ENCODE results near the gene MYO9A. TPM values are rescaled to one million over a fixed set of nuclear protein-coding genes. Genes with fewer than 3 reads are reported as not detected.

Gene MYO9A
- total and polyA plus RNA-seq, 2 donors (not counting 1 experiment from before 2014, with no cell fraction given), result 6.2 to 66.1 TPM

GRCh38 chr15:72078887-72079286 lies 39.1 kb downstream of the MYO9A start:
- Histone ChIP-seq H4K20me1 (ENCODE audit: control insufficient read depth, insufficient read depth, low read length, poor library complexity, severe bottlenecking) (no peaks in the 10 kb centered on the region), H3K4me3 (ENCODE audit: control extremely low read depth in 1 of 5, extremely low read depth in 1 of 5, insufficient read depth in 1 of 5, low read depth in 2 of 5, low read length in 4 of 5) (no peak overlapping the region), H3K27me3 (replicated peaks in 1 of 4; ENCODE audit: control extremely low read depth in 1 of 4, control insufficient read depth in 3 of 4, insufficient read depth in 4 of 4, low read length in 3 of 4) (no peaks in the 10 kb centered on the region), H3K9ac (ENCODE audit: low read length) (no peak overlapping the region), H3K4me2 (replicated peaks; ENCODE audit: low read depth, low read length, poor library complexity, severe bottlenecking) (no peak overlapping the region), H3K27ac (ENCODE audit: low read length in 2 of 2) (no peak overlapping the region), H3K79me2 (ENCODE audit: control insufficient read depth, insufficient read depth, low read length) (peaks cover 16% of the 10 kb centered on the region), H2AFZ (ENCODE audit: insufficient read depth, low read depth, low read length, poor library complexity, severe bottlenecking) (no peak overlapping the region), H3K4me1 (ENCODE audit: control insufficient read depth in 2 of 2, insufficient read depth in 2 of 2, low read length in 2 of 2) (peaks cover 0 to 3% of the 10 kb centered on the region in 2 donors), H3K36me3 (replicated peaks in 1 of 2; ENCODE audit: control extremely low read depth in 1 of 2, control insufficient read depth in 1 of 2, extremely low read depth in 1 of 2, insufficient read depth in 2 of 2, low read length in 1 of 2) (no peaks in the 10 kb centered on the region), H3K9me3 (ENCODE audit: control extremely low read depth in 1 of 3, control insufficient read depth in 2 of 3, insufficient read depth in 1 of 3, low read length in 2 of 3) (peaks cover 0 to 4% (median 0%) of the 10 kb centered on the region in 3 donors)
- POLR2A ChIA-PET, result no interaction called here
- CTCF ChIA-PET, result no interaction called here
- no CpG with 5 or more reads among the region's 6 CpGs for WGBS (ENCODE audit: insufficient coverage)
- Mint-ChIP-seq H3K27me3 (no peaks in the 10 kb centered on the region), H3K4me1 (peaks cover 33% of the 10 kb centered on the region), H3K27ac (no peak overlapping the region), H3K4me3 (no peak overlapping the region), H3K9me3 (ENCODE audit: insufficient read depth) (peaks cover 3% of the 10 kb centered on the region)
- TF ChIP-seq CTCF (IDR thresholded peaks at IDR 0.05) (no peak), EZH2 (IDR thresholded peaks at IDR 0.05; ENCODE audit: borderline replicate concordance, insufficient read depth, low read depth, low read length, poor library complexity, severe bottlenecking) (no peak)
- no peak for DNase-seq
- intact Hi-C loops (cut with micrococcal nuclease), result no loop called here
- ATAC-seq (ENCODE audit: low read depth), result no peak

GRCh38 chr15:72077950-72078349 lies 40.0 kb downstream of the MYO9A start:
- ChIA-PET CTCF (no interaction called here), POLR2A (no interaction called here)
- H2AFZ ChIP-seq (ENCODE audit: insufficient read depth, low read depth, low read length, poor library complexity, severe bottlenecking), result no peak overlapping the region
- peaks cover 16% of the 10 kb centered on the region for H3K79me2 ChIP-seq (ENCODE audit: control insufficient read depth, insufficient read depth, low read length)
- Mint-ChIP-seq H3K9me3 (ENCODE audit: insufficient read depth) (peaks cover 3% of the 10 kb centered on the region), H3K4me3 (no peak overlapping the region), H3K27me3 (no peaks in the 10 kb centered on the region), H3K4me1 (peaks cover 38% of the 10 kb centered on the region), H3K27ac (no peak overlapping the region)
- ATAC-seq (ENCODE audit: low read depth) (no peak), DNase-seq (no peak)
- H3K4me1 ChIP-seq (ENCODE audit: control insufficient read depth in 2 of 2, insufficient read depth in 2 of 2, low read length in 2 of 2), result peaks cover 0 to 3% of the 10 kb centered on the region in 2 donors
- H3K36me3 ChIP-seq (replicated peaks in 1 of 2; ENCODE audit: control extremely low read depth in 1 of 2, control insufficient read depth in 1 of 2, extremely low read depth in 1 of 2, insufficient read depth in 2 of 2, low read length in 1 of 2), result no peaks in the 10 kb centered on the region
- H3K4me2 ChIP-seq (replicated peaks; ENCODE audit: low read depth, low read length, poor library complexity, severe bottlenecking), result no peak overlapping the region
- H4K20me1 ChIP-seq (ENCODE audit: control insufficient read depth, insufficient read depth, low read length, poor library complexity, severe bottlenecking), result no peaks in the 10 kb centered on the region
- intact Hi-C loops (cut with micrococcal nuclease), result no loop called here
- no CpG with 5 or more reads among the region's 1 CpG for WGBS (ENCODE audit: insufficient coverage)
- H3K27me3 ChIP-seq (replicated peaks in 1 of 4; ENCODE audit: control extremely low read depth in 1 of 4, control insufficient read depth in 3 of 4, insufficient read depth in 4 of 4, low read length in 3 of 4), result no peaks in the 10 kb centered on the region
- peaks cover 0 to 4% (median 0%) of the 10 kb centered on the region in 3 donors for H3K9me3 ChIP-seq (ENCODE audit: control extremely low read depth in 1 of 3, control insufficient read depth in 2 of 3, insufficient read depth in 1 of 3, low read length in 2 of 3)
- H3K9ac ChIP-seq (ENCODE audit: low read length), result no peak overlapping the region
- H3K27ac ChIP-seq (ENCODE audit: low read length in 2 of 2), result no peak overlapping the region
- no peak overlapping the region for H3K4me3 ChIP-seq (ENCODE audit: control extremely low read depth in 1 of 5, extremely low read depth in 1 of 5, insufficient read depth in 1 of 5, low read depth in 2 of 5, low read length in 4 of 5)
- TF ChIP-seq CTCF (IDR thresholded peaks at IDR 0.05) (no peak), EZH2 (IDR thresholded peaks at IDR 0.05; ENCODE audit: borderline replicate concordance, insufficient read depth, low read depth, low read length, poor library complexity, severe bottlenecking) (no peak)

Measured in B cell (primary cell).